Measurements from ENCODE around the gene ARID3C.

DNA sequence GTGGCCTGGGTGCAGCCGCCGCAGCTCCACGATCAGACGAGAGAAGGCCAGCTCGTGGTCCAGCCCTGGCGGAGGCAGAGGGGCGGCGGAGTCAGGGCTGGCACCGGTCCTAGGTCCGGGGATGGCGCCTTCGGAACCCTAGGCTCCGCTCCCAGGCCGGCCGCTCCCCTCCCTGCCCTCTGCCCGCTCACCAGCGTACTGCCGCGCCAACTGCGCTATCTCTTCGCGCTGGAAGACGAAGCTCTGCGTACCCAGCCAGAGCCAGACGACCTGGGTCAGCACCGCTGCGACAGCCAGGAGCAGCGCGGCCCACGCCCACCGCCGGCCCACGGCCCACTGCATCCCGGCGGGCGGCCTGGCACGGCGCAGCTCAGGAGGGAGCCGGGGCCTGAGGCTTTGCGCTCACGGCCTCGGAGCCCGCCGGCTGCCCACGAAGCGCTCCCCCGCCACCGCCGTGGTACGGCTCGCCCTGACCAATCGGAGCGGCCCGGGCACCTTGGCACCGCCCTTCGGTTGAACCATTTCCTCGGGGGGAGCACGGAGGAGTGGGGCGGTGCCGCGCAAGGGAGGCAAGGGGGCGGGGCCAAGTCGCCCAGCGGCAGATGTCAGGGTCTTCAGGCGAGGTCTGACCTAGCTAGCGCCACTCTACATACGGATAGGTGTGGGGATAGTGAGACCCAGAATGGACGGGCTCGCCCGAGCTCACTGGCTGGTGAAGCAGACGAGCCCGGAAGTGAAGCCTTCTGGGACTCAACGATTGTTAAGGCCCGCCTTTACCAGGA lies 8.7 kb upstream of the ARID3C start, which contains the start of gene SIGMAR1:
- TF ChIP-seq, protein P1, sequence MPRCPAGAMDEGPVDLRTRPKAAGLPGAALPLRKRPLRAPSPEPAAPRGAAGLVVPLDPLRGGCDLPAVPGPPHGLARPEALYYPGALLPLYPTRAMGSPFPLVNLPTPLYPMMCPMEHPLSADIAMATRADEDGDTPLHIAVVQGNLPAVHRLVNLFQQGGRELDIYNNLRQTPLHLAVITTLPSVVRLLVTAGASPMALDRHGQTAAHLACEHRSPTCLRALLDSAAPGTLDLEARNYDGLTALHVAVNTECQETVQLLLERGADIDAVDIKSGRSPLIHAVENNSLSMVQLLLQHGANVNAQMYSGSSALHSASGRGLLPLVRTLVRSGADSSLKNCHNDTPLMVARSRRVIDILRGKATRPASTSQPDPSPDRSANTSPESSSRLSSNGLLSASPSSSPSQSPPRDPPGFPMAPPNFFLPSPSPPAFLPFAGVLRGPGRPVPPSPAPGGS (IDR thresholded peaks at IDR 0.05), result peak; percentile 73; the same call in 1 of the 3 replicates
- TF ChIP-seq POLR2AphosphoS2 (conservative IDR thresholded peaks at IDR 0.05; ENCODE audit: low read length), result no peak
- TF ChIP-seq CTCF (IDR thresholded peaks at IDR 0.05), result no peak
- TF ChIP-seq, protein P2, sequence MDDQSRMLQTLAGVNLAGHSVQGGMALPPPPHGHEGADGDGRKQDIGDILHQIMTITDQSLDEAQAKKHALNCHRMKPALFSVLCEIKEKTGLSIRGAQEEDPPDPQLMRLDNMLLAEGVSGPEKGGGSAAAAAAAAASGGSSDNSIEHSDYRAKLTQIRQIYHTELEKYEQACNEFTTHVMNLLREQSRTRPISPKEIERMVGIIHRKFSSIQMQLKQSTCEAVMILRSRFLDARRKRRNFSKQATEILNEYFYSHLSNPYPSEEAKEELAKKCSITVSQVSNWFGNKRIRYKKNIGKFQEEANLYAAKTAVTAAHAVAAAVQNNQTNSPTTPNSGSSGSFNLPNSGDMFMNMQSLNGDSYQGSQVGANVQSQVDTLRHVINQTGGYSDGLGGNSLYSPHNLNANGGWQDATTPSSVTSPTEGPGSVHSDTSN (IDR thresholded peaks at IDR 0.05), result 0 out of 2 replicates have a peak, but pooled peaks have one; percentile 29
- no peak for TF ChIP-seq KDM5A (IDR thresholded peaks at IDR 0.05)
- TF ChIP-seq CHD4 (IDR thresholded peaks at IDR 0.05; ENCODE audit: borderline replicate concordance), result no peak
- TF ChIP-seq RAD21 (conservative IDR thresholded peaks at IDR 0.05 in 1 of 2, IDR thresholded peaks at IDR 0.05 in 1 of 2), result no peak

Measured in A549 (cell line).